MM.1S (cell line): Measurements from ENCODE around the gene DMRTC1.
"Not testable (repeated sequence)": the region's sequence is repeated elsewhere in the genome, so short reads cannot be mapped to it uniquely, and the experiment has no call there.

Source experiments
- DNase-seq: peaks from one replicate; pipeline ENCODE4 v3.0.0-alpha.2; 2015
- H2AFZ ChIP-seq: fragments of 300-600 bp; sonication (generic); 2 replicates; pipeline ENCODE4 v1.6.0; 2016; ENCODE audit warnings: antibody characterized with exemption, low read length
- H3F3A ChIP-seq: fragments of 300-600 bp; sonication (generic); 2 replicates; pipeline ENCODE4 v1.6.1; 2016; ENCODE audit warnings: mild to moderate bottlenecking, antibody characterized with exemption, low read length, moderate library complexity, mixed read lengths; ENCODE audit not compliant: insufficient read depth
- H3K27ac ChIP-seq: fragments of 300-600 bp; sonication (generic); 2 replicates; pipeline ENCODE4 v1.5.1; 2016; ENCODE audit warnings: mild to moderate bottlenecking, low read length
- H3K27me3 ChIP-seq: fragments of 300-600 bp; sonication (generic); replicated peaks from 2 replicates; pipeline ENCODE4 v1.6.0; 2016; ENCODE audit warnings: low read length; ENCODE audit not compliant: insufficient read depth
- H3K36me3 ChIP-seq: fragments of 300-600 bp; sonication (generic); replicated peaks from 2 replicates; pipeline ENCODE4 v1.6.1; 2016; ENCODE audit warnings: mild to moderate bottlenecking, low read length, mixed read lengths; ENCODE audit not compliant: insufficient read depth
- H3K4me1 ChIP-seq: fragments of 300-600 bp; sonication (generic); 2 replicates; pipeline ENCODE4 v1.6.1; 2016; ENCODE audit warnings: low read length, mixed read lengths
- H3K4me2 ChIP-seq: fragments of 300-600 bp; sonication (generic); 2 replicates; pipeline ENCODE4 v1.6.0; 2016; ENCODE audit warnings: low read depth, low read length
- H3K4me3 ChIP-seq: fragments of 300-600 bp; sonication (generic); 2 replicates; pipeline ENCODE4 v1.5.1; 2016; ENCODE audit warnings: low read length, mixed read lengths
- H3K79me2 ChIP-seq: fragments of 300-600 bp; sonication (generic); 2 replicates; pipeline ENCODE4 v1.6.1; 2016; ENCODE audit warnings: mixed run types, low read length, mixed read lengths
- H3K9ac ChIP-seq: fragments of 300-600 bp; sonication (generic); 2 replicates; pipeline ENCODE4 v1.6.1; 2016; ENCODE audit warnings: low read length, mixed read lengths
- H3K9me2 ChIP-seq: fragments of 300-600 bp; sonication (generic); replicated peaks from 2 replicates; pipeline ENCODE4 v1.6.1; 2016; ENCODE audit warnings: mild to moderate bottlenecking, low read length, mixed read lengths; ENCODE audit not compliant: insufficient read depth
- H3K9me3 ChIP-seq: fragments of 300-600 bp; sonication (generic); replicated peaks from 2 replicates; pipeline ENCODE4 v1.6.1; 2016; ENCODE audit warnings: mild to moderate bottlenecking, low read length, mixed read lengths; ENCODE audit not compliant: insufficient read depth
- H4K20me1 ChIP-seq: fragments of 300-600 bp; sonication (generic); 2 replicates; pipeline ENCODE4 v1.6.1; 2016; ENCODE audit warnings: mild to moderate bottlenecking, low read length, moderate library complexity, mixed read lengths; ENCODE audit not compliant: insufficient read depth

The DMRTC1 gene

GRCh38 chrX:72936882-72937455 lies 6.7 kb downstream of the DMRTC1 start:
- not testable (repeated sequence) for H3K9me3 ChIP-seq, H3F3A ChIP-seq, H3K9ac ChIP-seq, H3K36me3 ChIP-seq, H3K4me2 ChIP-seq, DNase-seq, H3K9me2 ChIP-seq, H3K4me3 ChIP-seq, H3K4me1 ChIP-seq, H3K27me3 ChIP-seq, H2AFZ ChIP-seq, H3K27ac ChIP-seq, H4K20me1 ChIP-seq, H3K79me2 ChIP-seq

GRCh38 chrX:72936455-72936854 lies 7.2 kb downstream of the DMRTC1 start:
- H3K27me3 ChIP-seq, H3K36me3 ChIP-seq, H3K9ac ChIP-seq, H3K4me3 ChIP-seq, H3K79me2 ChIP-seq, H3K9me2 ChIP-seq, H3K4me1 ChIP-seq, H3K4me2 ChIP-seq, H4K20me1 ChIP-seq, H3F3A ChIP-seq, H2AFZ ChIP-seq, H3K27ac ChIP-seq, H3K9me3 ChIP-seq, DNase-seq: not testable (repeated sequence)

GRCh38 chrX:72932283-72932682 lies 11.4 kb downstream of the DMRTC1 start:
- H3K4me3 ChIP-seq, H3K27ac ChIP-seq, H3K36me3 ChIP-seq, H3K27me3 ChIP-seq, H3F3A ChIP-seq, H3K4me2 ChIP-seq, H3K9ac ChIP-seq, DNase-seq, H3K9me2 ChIP-seq, H2AFZ ChIP-seq, H4K20me1 ChIP-seq, H3K4me1 ChIP-seq, H3K9me3 ChIP-seq, H3K79me2 ChIP-seq: not testable (repeated sequence)

DNA sequence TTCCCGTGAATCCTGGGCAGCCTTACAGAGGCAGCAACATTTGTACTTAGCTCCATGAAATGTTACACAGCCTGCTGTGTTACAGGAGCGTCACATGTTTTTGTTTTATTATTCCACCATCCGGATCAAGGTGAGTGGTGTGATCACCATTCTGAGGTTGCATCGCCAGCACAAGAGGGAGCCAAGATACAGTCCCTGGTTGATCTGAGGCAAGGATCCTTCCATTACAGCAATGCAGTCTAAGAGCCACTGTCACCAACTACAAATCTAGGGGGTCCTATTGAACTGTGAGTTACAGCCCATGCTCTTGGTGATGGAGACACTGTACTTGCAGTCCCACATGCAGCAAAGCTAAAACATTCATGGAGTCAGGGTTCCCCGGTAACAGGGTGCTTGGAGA lies 27.5 kb downstream of the DMRTC1 start:
- H3K79me2 ChIP-seq, H3K36me3 ChIP-seq, H3K9me3 ChIP-seq, H2AFZ ChIP-seq, H3K4me1 ChIP-seq, H3K9me2 ChIP-seq, H4K20me1 ChIP-seq, DNase-seq, H3F3A ChIP-seq, H3K4me2 ChIP-seq, H3K27me3 ChIP-seq, H3K4me3 ChIP-seq, H3K9ac ChIP-seq, H3K27ac ChIP-seq: not testable (repeated sequence)

DNA sequence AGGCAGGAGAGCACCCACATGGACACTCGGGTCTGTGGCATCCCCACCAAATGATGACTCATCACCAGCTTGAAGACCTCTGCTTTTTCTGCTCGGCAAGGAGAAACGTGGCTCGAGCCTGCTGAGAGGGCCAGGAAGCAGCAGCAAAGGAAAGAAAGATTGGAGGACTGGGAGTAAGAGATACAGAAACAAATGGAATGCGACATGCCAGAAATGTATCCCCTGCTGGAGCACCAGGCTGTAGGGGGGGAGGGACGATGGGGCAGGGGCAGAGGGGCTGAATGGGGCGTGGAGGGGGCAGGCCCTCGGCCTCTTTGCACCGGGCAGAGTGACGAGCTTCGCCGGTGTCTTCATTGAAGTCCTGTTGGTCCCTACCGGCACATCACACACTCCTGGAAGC lies 31.3 kb downstream of the DMRTC1 start, which contains the start of gene FAM236C:
Gene FAM236C, plus strand, starts transcription at position 301 of the 400 bp plus-strand sequence. CDS start 100 bp downstream, outside the sequence.
- H3K27me3 ChIP-seq, H3K4me3 ChIP-seq, H3K4me2 ChIP-seq, DNase-seq, H3K9me3 ChIP-seq, H3K9me2 ChIP-seq, H3K4me1 ChIP-seq, H4K20me1 ChIP-seq, H3K36me3 ChIP-seq, H3K79me2 ChIP-seq, H3F3A ChIP-seq, H3K9ac ChIP-seq, H3K27ac ChIP-seq, H2AFZ ChIP-seq: not testable (repeated sequence)

DNA sequence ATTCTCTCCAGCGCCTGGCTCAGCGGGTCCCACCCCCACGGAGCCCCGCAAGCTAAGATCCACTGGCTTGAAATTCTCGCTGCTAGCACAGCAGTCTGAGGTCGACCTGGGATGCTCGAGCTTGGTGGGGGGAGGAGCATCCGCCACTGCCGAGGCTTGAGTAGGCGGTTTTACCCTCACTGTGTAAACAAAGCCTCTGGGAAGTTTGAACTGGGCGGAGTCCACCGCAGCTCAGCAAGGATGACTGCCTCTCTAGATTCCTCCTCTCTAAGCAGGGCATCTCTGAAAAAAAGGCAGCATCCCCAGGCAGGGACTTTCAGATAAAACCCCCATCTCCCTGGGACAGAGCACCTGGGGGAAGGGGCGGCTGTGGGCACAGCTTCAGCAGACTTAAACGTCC lies 53.9 kb downstream of the DMRTC1 start:
- H3K27ac ChIP-seq, H3K36me3 ChIP-seq, H3K9ac ChIP-seq: not testable (repeated sequence)

DNA sequence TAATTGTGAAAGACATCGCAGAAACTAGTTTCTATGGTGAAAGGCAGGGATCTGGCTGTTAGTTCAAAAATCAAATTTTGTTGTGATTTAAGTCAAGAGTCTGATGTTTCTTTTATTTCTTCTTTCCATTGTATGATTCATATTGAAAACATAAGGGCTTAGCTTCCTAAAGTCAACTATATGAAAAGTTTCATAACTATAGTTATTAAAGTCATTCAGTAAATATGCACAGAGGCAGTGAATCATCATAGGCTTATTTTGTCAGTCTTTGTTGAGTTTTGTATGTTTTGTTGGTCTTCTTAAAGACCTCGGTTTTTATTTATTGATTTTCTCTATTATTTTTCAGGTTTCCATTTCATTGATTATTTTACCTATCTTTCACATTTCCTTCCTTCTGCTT lies 60.7 kb downstream of the DMRTC1 start:
- H3K4me1 ChIP-seq, H2AFZ ChIP-seq, H4K20me1 ChIP-seq, H3K9me2 ChIP-seq, H3K9me3 ChIP-seq, H3K79me2 ChIP-seq, H3K27me3 ChIP-seq, H3K27ac ChIP-seq, H3K9ac ChIP-seq, DNase-seq, H3F3A ChIP-seq, H3K36me3 ChIP-seq, H3K4me3 ChIP-seq, H3K4me2 ChIP-seq: not testable (repeated sequence)

More for the DNA sequence above, 53.9 kb downstream of the DMRTC1 start:
- not testable (repeated sequence) for H3F3A ChIP-seq, H3K4me1 ChIP-seq, H3K27me3 ChIP-seq, DNase-seq, H3K4me2 ChIP-seq, H3K79me2 ChIP-seq, H3K9me3 ChIP-seq, H4K20me1 ChIP-seq, H3K4me3 ChIP-seq, H3K9me2 ChIP-seq, H2AFZ ChIP-seq

DNA sequence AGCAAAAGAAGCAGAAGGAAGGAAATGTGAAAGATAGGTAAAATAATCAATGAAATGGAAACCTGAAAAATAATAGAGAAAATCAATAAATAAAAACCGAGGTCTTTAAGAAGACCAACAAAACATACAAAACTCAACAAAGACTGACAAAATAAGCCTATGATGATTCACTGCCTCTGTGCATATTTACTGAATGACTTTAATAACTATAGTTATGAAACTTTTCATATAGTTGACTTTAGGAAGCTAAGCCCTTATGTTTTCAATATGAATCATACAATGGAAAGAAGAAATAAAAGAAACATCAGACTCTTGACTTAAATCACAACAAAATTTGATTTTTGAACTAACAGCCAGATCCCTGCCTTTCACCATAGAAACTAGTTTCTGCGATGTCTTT lies 106.1 kb downstream of the DMRTC1 start:
- H4K20me1 ChIP-seq, H3K9me3 ChIP-seq, H3K79me2 ChIP-seq, H3F3A ChIP-seq, H3K36me3 ChIP-seq, H3K9me2 ChIP-seq, H3K4me2 ChIP-seq, H3K27ac ChIP-seq, H3K4me3 ChIP-seq, DNase-seq, H3K9ac ChIP-seq, H3K27me3 ChIP-seq, H2AFZ ChIP-seq, H3K4me1 ChIP-seq: not testable (repeated sequence)
